Measurements from ENCODE around the gene PKP1.

Gene PKP1

GRCh38 chr1:201259476-201260235, 23.6 kb upstream of the PKP1 start:
- DNase-seq (ENCODE audit: low read depth in 1 of 2, low spot score in 1 of 2): no peak

- DNase-seq (ENCODE audit: low read depth in 1 of 2, low spot score in 1 of 2): no peak
Observed at GRCh38 chr1:201260236-201260590, 23.1 kb upstream of the PKP1 start.

GRCh38 chr1:201260648-201261311, 22.5 kb upstream of the PKP1 start:
- no peak for DNase-seq (ENCODE audit: low read depth in 1 of 2, low spot score in 1 of 2)

- DNase-seq (ENCODE audit: low read depth in 1 of 2, low spot score in 1 of 2): no peak
Observed at GRCh38 chr1:201261771-201262547, 21.3 kb upstream of the PKP1 start.

GRCh38 chr1:201262963-201263608, 20.2 kb upstream of the PKP1 start:
- DNase-seq (ENCODE audit: low read depth in 1 of 2, low spot score in 1 of 2): no peak

GRCh38 chr1:201264072-201264471, 19.2 kb upstream of the PKP1 start:
- DNase-seq (ENCODE audit: low read depth in 1 of 2, low spot score in 1 of 2): no peak

- DNase-seq (ENCODE audit: low read depth in 1 of 2, low spot score in 1 of 2): no peak
Observed at GRCh38 chr1:201264554-201264953, 18.8 kb upstream of the PKP1 start.

- no peak for DNase-seq (ENCODE audit: low read depth in 1 of 2, low spot score in 1 of 2)
Observed at GRCh38 chr1:201265756-201266155, 17.6 kb upstream of the PKP1 start.

- no peak for DNase-seq (ENCODE audit: low read depth in 1 of 2, low spot score in 1 of 2)
Observed at GRCh38 chr1:201266276-201266675, 17.0 kb upstream of the PKP1 start.

- no peak for DNase-seq (ENCODE audit: low read depth in 1 of 2, low spot score in 1 of 2)
Observed at GRCh38 chr1:201266774-201267173, 16.5 kb upstream of the PKP1 start.

GRCh38 chr1:201267481-201268229, 15.7 kb upstream of the PKP1 start:
- DNase-seq (ENCODE audit: low read depth in 1 of 2, low spot score in 1 of 2): no peak

GRCh38 chr1:201268604-201269151, 14.6 kb upstream of the PKP1 start:
- DNase-seq (ENCODE audit: low read depth in 1 of 2, low spot score in 1 of 2): no peak

GRCh38 chr1:201269281-201269680, 14.0 kb upstream of the PKP1 start:
- DNase-seq (ENCODE audit: low read depth in 1 of 2, low spot score in 1 of 2): no peak

GRCh38 chr1:201269900-201270410, 13.4 kb upstream of the PKP1 start:
- DNase-seq (ENCODE audit: low read depth in 1 of 2, low spot score in 1 of 2): no peak

GRCh38 chr1:201270616-201271390, 12.5 kb upstream of the PKP1 start:
- no peak for DNase-seq (ENCODE audit: low read depth in 1 of 2, low spot score in 1 of 2)

GRCh38 chr1:201272799-201273198, 10.5 kb upstream of the PKP1 start:
- DNase-seq (ENCODE audit: low read depth in 1 of 2, low spot score in 1 of 2): no peak

- DNase-seq (ENCODE audit: low read depth in 1 of 2, low spot score in 1 of 2): no peak
Observed at GRCh38 chr1:201274616-201275252, 8.6 kb upstream of the PKP1 start.

GRCh38 chr1:201275253-201275666, 8.0 kb upstream of the PKP1 start:
- no peak for DNase-seq (ENCODE audit: low read depth in 1 of 2, low spot score in 1 of 2)

GRCh38 chr1:201276891-201277290, 6.4 kb upstream of the PKP1 start:
- DNase-seq (ENCODE audit: low read depth in 1 of 2, low spot score in 1 of 2): no peak
